Subcutaneous adipose tissue (tissue), 4 donors: Measurements from ENCODE around the gene TMEM273. TPM values are rescaled to one million over a fixed set of nuclear protein-coding genes. Genes with fewer than 3 reads are reported as not detected.

Source experiments
- total RNA-seq, 4 donors: library from RNA; depleted of rRNA; stranded (reverse); fragments of >200 nt; gene quantifications; one replicate each; pipeline ENCODE4 v1.1.0, GENCODE V29; 2016
- TF ChIP-seq, protein P1 (sequence below): fragments of 450-650 bp; IDR thresholded peaks from one replicate; pipeline ENCODE4 v1.5.1; 2016; ENCODE audit warnings: low read depth, mild to moderate bottlenecking, control low read depth, antibody characterized with exemption, moderate library complexity

Gene TMEM273
- total RNA-seq, 4 donors from 2014 or later: 16.1 to 48.0 (median 28.3) TPM

DNA sequence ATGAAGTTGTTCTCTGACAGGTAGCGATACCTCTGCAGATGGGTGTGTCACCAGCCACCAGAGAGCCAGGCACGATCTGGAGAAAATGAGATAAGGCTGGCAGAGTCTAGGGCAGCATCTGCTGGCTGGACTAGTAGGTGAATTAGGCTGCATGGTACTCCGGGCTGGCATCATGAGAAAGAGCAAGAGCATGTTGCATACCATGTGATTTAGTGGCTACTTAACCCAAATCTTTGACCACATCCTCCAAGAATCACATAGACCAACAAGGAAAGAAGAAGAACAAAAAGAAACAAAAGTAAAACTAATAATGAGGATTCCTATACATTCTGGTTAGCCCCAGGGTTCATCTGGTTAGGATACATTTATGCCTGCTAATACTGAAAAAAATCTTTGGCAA is 31.0 kb downstream of the TMEM273 start:
- TF ChIP-seq, protein P1, sequence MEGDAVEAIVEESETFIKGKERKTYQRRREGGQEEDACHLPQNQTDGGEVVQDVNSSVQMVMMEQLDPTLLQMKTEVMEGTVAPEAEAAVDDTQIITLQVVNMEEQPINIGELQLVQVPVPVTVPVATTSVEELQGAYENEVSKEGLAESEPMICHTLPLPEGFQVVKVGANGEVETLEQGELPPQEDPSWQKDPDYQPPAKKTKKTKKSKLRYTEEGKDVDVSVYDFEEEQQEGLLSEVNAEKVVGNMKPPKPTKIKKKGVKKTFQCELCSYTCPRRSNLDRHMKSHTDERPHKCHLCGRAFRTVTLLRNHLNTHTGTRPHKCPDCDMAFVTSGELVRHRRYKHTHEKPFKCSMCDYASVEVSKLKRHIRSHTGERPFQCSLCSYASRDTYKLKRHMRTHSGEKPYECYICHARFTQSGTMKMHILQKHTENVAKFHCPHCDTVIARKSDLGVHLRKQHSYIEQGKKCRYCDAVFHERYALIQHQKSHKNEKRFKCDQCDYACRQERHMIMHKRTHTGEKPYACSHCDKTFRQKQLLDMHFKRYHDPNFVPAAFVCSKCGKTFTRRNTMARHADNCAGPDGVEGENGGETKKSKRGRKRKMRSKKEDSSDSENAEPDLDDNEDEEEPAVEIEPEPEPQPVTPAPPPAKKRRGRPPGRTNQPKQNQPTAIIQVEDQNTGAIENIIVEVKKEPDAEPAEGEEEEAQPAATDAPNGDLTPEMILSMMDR: no peak

DNA sequence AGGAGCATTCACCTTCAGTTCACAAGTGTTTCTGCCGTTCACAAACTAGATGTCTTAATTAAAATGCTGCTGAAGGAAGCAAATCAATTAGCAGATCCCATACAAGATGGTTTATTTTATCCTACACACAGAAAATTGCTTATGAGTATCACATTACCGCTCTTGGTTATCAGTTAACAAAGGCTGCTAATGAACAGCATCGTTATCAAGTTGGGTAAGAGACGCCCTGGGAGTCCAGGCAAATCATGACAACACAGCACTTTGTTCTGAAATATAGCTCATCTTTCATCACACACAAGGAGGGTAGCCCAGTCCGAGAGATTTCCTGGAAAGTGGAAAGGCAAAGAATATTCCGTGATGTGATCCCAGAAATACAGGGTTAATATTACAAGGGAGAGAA is 33.5 kb downstream of the TMEM273 start:
- TF ChIP-seq, protein P1: no peak

DNA sequence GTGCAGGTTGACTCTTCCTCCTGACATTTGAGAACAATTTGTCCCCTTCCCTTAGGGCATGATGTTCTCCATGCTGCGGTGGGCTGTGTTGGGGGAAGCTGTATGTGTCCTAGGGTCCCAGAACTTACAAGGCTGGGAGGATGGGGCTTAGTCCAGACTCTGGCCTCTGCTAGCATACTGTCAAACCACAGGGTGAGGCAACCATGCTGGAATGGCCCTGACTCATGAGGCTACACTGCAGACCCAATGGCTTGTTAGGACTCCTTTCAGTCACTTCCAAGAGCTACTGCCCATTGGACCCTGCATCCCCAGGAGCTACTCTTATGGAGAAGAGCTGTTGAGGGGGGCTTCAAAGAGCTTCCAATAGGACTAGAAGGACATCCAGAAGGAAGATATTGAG is 34.2 kb downstream of the TMEM273 start:
- TF ChIP-seq, protein P1: no peak

DNA sequence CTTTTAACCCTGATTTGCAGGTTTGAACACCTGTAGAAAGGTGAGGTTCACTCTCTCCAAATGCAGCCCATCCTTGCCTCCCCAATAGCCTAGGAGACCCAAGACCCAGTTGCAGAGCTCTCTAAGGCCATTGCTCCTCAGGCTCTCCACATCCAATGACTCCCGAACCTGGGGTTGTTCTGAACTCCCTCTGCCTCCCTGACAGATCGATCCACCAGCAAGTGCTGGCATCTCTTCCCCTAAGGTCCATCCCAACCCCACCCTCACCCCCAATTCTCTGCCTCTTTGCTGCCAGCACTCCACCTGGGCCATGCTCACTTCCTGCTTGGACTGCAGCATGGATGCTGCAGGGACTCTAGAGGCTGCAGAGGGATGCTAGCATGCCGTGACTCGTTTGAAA is 35.1 kb downstream of the TMEM273 start:
- TF ChIP-seq, protein P1: no peak

DNA sequence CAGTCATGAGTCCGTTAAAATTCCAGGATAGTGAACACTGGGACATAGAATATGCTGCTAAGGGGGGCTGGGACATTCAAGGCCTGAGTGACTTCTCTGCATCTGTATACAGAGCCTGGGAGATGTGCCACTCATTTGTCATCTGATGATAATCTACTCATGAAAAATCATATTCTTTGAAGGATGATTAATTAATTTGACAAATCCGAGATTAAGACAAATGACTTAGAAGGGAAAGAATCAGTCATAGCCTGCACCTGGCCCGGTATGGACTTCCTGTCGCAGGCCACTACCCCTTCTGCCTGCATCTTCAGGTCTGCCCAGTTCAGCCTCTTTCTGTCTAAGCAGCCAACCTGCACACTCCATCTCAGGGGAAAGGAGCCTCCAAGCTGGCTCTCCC is 35.5 kb downstream of the TMEM273 start:
- TF ChIP-seq, protein P1: no peak

DNA sequence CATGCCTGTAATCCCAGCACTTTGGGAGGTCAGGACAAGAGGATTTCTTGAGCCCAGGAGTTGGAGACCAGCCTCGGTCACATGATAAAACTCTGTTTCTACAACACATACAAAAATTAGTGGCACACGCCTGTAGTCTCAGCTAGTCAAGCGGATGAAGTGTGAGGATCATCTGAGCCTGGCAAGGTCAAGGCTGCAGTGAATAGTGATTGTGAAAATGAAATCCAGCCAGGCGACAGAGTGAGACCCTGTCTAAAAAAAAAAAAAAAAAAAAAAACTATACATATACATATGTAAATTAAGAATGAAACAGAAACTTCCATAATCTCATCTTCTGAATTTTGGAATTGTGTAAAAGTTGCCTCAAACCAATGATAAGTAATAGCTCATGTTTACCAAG is 36.2 kb downstream of the TMEM273 start:
- TF ChIP-seq, protein P1: no peak

DNA sequence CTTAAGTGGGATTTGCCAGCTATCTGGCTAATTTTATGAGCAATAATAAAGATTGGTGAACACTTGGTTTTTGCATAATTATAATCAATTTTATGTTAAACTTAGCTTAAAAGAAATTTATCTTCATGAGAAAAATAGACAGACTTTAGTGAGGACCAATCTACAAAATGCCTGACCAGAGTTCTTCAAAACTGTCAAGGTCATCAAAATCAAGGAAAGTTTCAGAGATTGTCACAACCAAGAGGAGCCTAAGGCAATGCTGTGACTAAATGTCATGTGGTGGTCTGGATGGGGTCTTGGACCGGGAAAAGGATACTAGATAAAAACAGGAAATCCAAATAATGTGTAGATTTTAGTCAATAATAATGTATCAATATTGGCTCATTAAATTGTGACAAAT is 36.7 kb downstream of the TMEM273 start:
- TF ChIP-seq, protein P1: no peak
